ENCODE measurements around the gene SMIM32. TPM values are rescaled to one million over a fixed set of nuclear protein-coding genes. Genes with fewer than 3 reads are reported as not detected.

SMIM32 gene
- total RNA-seq, 1 experiment from 2014 or later: 0.31 TPM

DNA sequence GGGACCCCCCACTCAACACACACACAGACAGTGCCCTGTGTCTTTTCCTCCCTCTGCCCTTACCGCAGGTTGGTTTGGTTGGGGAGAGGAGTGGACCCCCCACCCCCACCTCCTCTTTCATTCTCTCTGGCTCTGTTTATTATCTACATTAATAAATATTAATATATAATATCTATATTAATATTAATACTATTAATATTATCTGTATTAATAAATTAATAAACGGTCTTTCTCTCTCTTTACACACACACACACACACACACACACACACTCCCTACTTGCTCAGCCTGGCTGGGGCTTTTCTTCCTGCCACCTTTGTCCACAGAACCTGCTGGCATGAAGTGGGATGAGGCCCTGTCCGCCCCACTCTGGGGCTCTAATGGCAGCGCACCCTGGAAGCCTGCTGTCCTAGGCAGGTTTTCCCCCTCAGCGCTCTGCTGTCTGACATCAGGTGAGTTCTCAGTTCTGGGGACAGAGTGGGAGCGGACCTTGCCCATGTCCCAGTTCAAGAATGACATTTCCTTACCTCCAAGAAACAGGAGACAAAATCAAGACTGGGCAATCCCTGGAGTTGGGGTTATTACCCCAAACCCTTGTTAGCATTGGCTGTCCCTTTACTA is 10.5 kb upstream of the SMIM32 start:
- TF ChIP-seq SIN3A (IDR thresholded peaks at IDR 0.05; ENCODE audit: borderline replicate concordance, insufficient read depth, low read depth, low read length) (no peak), TCF7L2 (IDR thresholded peaks at IDR 0.05; ENCODE audit: low read depth, low read length) (no peak), POLR2AphosphoS5 (IDR thresholded peaks at IDR 0.05; ENCODE audit: low read depth, low read length) (no peak)
- TF ChIP-seq, protein P1, sequence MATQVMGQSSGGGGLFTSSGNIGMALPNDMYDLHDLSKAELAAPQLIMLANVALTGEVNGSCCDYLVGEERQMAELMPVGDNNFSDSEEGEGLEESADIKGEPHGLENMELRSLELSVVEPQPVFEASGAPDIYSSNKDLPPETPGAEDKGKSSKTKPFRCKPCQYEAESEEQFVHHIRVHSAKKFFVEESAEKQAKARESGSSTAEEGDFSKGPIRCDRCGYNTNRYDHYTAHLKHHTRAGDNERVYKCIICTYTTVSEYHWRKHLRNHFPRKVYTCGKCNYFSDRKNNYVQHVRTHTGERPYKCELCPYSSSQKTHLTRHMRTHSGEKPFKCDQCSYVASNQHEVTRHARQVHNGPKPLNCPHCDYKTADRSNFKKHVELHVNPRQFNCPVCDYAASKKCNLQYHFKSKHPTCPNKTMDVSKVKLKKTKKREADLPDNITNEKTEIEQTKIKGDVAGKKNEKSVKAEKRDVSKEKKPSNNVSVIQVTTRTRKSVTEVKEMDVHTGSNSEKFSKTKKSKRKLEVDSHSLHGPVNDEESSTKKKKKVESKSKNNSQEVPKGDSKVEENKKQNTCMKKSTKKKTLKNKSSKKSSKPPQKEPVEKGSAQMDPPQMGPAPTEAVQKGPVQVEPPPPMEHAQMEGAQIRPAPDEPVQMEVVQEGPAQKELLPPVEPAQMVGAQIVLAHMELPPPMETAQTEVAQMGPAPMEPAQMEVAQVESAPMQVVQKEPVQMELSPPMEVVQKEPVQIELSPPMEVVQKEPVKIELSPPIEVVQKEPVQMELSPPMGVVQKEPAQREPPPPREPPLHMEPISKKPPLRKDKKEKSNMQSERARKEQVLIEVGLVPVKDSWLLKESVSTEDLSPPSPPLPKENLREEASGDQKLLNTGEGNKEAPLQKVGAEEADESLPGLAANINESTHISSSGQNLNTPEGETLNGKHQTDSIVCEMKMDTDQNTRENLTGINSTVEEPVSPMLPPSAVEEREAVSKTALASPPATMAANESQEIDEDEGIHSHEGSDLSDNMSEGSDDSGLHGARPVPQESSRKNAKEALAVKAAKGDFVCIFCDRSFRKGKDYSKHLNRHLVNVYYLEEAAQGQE (IDR thresholded peaks at IDR 0.05; ENCODE audit: insufficient read depth in 1 of 2, low read depth in 2 of 2, low read length in 1 of 2): no peak
- TF ChIP-seq, protein P2, sequence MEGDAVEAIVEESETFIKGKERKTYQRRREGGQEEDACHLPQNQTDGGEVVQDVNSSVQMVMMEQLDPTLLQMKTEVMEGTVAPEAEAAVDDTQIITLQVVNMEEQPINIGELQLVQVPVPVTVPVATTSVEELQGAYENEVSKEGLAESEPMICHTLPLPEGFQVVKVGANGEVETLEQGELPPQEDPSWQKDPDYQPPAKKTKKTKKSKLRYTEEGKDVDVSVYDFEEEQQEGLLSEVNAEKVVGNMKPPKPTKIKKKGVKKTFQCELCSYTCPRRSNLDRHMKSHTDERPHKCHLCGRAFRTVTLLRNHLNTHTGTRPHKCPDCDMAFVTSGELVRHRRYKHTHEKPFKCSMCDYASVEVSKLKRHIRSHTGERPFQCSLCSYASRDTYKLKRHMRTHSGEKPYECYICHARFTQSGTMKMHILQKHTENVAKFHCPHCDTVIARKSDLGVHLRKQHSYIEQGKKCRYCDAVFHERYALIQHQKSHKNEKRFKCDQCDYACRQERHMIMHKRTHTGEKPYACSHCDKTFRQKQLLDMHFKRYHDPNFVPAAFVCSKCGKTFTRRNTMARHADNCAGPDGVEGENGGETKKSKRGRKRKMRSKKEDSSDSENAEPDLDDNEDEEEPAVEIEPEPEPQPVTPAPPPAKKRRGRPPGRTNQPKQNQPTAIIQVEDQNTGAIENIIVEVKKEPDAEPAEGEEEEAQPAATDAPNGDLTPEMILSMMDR (IDR thresholded peaks at IDR 0.05): no peak
- peaks cover 6% of the 10 kb centered on the region; the same call in 1 of the 2 replicates for H3K9me3 ChIP-seq (ENCODE audit: control insufficient read depth, insufficient read depth, low read depth, low read length)
- CTCF ChIA-PET: no interaction called here
- DNase-seq (ENCODE audit: low read depth, low spot score) (no peak), ATAC-seq (no peak)
- no peaks in the 10 kb centered on the region for H3K36me3 ChIP-seq (ENCODE audit: control insufficient read depth, insufficient read depth, low read length)
- no TSS peak for BruUV-seq (replicated peaks)
- in situ Hi-C loops (cut with HindIII; ENCODE audit: low pct_unique_long_range_greater_than_20kb, low sequenced_read_pairs) (no loop called here), intact Hi-C loops (cut with micrococcal nuclease; ENCODE audit: unreplicated experiment) (no loop called here)
- no peaks in the 10 kb centered on the region for H3K27me3 ChIP-seq (ENCODE audit: control insufficient read depth, insufficient read depth, low read length)
- no peak overlapping the region for H3K4me3 ChIP-seq (ENCODE audit: low read depth in 2 of 2, low read length in 2 of 2)
- H3K27ac ChIP-seq (ENCODE audit: low read length): no peak overlapping the region
- POLR2A ChIA-PET: no interaction called here
- no peaks in the 10 kb centered on the region for H3K4me1 ChIP-seq (ENCODE audit: control insufficient read depth, insufficient read depth, low read length)

DNA sequence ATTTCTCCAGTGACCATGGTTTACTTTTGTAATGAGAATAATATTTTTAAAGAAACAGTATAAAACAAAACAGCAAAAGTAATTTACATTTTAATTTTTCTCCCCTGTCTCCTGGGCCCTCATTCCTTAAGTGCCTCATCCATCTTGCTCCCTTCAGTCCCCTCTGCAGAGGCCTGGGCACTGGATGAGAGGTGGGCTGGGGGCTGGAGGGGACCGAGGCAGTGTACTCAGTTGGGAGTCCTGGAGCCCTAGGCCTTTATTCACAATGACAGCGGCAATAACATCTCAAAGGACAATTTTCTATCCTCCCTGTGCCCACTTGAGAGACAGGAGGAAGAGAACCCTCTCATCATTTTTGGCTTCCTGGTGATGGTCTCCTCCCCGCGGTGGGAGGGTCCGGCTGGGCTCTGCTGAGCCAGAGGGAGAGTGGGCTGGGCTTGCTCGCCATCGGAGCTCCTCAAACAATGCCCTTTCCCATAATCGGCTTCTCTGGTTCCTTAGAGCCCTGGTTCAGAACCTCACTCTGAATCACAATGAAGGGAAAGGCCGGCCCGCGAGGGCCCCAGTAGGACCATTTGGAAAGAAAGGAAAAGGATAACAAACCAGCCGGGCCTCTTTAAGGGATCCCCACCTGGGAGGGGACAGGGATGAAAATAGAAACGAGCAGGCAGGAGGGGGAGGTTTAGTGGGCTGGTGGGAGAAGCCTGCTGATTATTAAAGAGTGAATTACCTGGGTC is 9.7 kb upstream of the SMIM32 start:
- intact Hi-C loops (cut with micrococcal nuclease; ENCODE audit: unreplicated experiment): no loop called here
- no TSS peak for BruUV-seq (replicated peaks)
- Histone ChIP-seq H3K4me3 (ENCODE audit: low read depth in 2 of 2, low read length in 2 of 2) (no peak overlapping the region), H3K9me3 (ENCODE audit: control insufficient read depth, insufficient read depth, low read depth, low read length) (peaks cover 6% of the 10 kb centered on the region; the same call in 1 of the 2 replicates), H3K36me3 (ENCODE audit: control insufficient read depth, insufficient read depth, low read length) (no peaks in the 10 kb centered on the region), H3K27me3 (ENCODE audit: control insufficient read depth, insufficient read depth, low read length) (no peaks in the 10 kb centered on the region), H3K4me1 (ENCODE audit: control insufficient read depth, insufficient read depth, low read length) (no peaks in the 10 kb centered on the region), H3K27ac (ENCODE audit: low read length) (no peak overlapping the region)
- DNase-seq (ENCODE audit: low read depth, low spot score) (no peak), ATAC-seq (no peak)
- ChIA-PET CTCF (no interaction called here), POLR2A (no interaction called here)
- TF ChIP-seq, protein P2 (IDR thresholded peaks at IDR 0.05): no peak
- TF ChIP-seq, protein P1 (IDR thresholded peaks at IDR 0.05; ENCODE audit: insufficient read depth in 1 of 2, low read depth in 2 of 2, low read length in 1 of 2): no peak
- TF ChIP-seq SIN3A (IDR thresholded peaks at IDR 0.05; ENCODE audit: borderline replicate concordance, insufficient read depth, low read depth, low read length): no peak
- TF ChIP-seq TCF7L2 (IDR thresholded peaks at IDR 0.05; ENCODE audit: low read depth, low read length): no peak
- no peak for TF ChIP-seq POLR2AphosphoS5 (IDR thresholded peaks at IDR 0.05; ENCODE audit: low read depth, low read length)
- in situ Hi-C loops (cut with HindIII; ENCODE audit: low pct_unique_long_range_greater_than_20kb, low sequenced_read_pairs): no loop called here

Measured in Panc1 (cell line).